Activated naive CD4-positive, alpha-beta T cell treated with Interleukin-2 at 50 U/mL for 16 hours (primary cell): ENCODE measurements around the gene DISP1.

ENCODE experiments used
- DNase-seq: peaks from one replicate; pipeline ENCODE4 v3.0.0-alpha.2; 2020

DISP1 gene, protein sequence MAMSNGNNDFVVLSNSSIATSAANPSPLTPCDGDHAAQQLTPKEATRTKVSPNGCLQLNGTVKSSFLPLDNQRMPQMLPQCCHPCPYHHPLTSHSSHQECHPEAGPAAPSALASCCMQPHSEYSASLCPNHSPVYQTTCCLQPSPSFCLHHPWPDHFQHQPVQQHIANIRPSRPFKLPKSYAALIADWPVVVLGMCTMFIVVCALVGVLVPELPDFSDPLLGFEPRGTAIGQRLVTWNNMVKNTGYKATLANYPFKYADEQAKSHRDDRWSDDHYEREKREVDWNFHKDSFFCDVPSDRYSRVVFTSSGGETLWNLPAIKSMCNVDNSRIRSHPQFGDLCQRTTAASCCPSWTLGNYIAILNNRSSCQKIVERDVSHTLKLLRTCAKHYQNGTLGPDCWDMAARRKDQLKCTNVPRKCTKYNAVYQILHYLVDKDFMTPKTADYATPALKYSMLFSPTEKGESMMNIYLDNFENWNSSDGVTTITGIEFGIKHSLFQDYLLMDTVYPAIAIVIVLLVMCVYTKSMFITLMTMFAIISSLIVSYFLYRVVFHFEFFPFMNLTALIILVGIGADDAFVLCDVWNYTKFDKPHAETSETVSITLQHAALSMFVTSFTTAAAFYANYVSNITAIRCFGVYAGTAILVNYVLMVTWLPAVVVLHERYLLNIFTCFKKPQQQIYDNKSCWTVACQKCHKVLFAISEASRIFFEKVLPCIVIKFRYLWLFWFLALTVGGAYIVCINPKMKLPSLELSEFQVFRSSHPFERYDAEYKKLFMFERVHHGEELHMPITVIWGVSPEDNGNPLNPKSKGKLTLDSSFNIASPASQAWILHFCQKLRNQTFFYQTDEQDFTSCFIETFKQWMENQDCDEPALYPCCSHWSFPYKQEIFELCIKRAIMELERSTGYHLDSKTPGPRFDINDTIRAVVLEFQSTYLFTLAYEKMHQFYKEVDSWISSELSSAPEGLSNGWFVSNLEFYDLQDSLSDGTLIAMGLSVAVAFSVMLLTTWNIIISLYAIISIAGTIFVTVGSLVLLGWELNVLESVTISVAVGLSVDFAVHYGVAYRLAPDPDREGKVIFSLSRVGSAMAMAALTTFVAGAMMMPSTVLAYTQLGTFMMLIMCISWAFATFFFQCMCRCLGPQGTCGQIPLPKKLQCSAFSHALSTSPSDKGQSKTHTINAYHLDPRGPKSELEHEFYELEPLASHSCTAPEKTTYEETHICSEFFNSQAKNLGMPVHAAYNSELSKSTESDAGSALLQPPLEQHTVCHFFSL (N-terminal part only)

DNA sequence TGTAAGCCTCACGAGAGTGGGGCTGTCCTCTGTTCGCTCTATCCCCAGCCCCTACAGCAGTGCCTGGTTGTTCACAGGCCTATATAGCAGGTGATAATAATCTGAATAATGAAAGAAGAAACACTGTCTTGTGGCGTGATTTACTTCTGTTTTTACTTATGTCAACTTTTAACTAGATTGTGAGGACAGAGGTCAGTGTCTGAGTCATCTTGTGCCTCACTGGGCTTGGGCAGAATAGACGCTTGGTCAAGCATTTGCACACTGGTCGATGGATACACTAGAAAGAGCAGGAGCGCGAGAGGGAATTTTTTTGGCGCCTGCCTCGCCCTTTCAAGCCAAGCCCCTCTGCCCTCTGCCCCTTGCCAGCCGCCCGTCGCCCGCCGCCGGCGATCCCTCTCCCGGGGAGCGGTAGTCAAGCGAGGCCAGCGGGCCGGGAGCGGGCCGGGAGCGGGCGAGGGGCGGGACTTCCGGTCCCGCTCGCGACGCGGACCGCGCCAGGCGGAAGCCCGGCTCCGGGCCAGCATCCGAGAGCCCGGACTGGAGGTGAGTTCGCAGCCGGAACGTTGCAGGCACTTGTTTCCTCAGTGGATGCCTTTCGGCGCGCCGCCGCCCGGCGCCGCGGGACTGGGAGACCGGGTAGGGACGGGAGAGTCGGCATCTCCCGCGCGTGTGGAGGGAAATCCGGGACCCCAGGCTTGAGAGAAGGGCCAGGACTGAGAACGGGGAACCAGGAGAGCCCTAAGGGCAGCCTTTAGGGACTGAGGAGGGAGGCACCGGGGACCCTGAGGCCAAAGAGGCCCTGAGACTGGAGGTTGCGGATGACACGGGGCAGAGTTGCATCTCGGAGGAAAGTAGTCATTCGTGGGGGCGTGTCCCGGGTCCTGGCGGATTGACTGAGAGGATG is at the start of gene DISP1:
Gene DISP1 (plus strand): TSS at position 504 of the 904 bp plus-strand sequence. CDS start 127,785 bp downstream, outside the sequence.
- peak; percentile 78 for DNase-seq

DNA sequence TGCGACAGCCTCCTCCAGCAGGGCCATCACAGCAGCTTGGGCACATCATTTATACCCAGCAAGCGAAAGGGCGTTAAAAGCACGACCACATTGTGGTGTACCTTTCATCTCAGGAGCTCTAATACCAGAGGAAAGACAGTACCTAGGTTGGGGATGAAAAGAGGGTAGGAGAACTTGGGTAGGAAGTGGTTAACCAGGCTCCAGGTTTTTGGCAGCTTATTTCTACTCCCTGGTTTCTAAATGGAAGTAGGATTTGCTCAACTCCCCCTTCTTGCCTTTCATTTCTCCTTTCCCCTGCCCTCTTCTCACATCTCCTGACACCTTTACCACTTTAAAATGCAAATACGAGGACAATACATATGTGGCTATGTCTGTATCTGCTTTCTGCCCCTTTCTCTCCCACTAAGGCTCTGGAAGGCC is 47.7 kb upstream of the DISP1 start:
- DNase-seq, result no peak

DNA sequence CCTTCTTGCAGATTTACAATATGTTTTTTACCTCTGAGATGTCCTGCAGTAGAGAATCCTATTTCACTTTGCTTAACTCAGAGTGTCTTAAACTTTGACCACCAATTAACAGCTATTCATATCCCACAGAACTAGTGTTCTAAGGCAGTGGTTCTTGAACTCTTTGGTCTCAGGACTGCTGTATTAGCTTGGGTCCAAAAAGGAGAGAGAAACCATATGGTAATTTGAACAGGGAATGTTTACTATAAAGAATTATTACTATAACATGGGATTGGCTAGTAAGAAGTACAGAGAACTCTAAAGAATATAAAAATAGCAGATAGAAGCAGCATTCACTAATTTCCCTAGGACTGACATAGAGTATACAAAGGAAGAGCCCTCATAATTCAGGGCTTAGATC is 46.2 kb upstream of the DISP1 start:
- no peak for DNase-seq

DNA sequence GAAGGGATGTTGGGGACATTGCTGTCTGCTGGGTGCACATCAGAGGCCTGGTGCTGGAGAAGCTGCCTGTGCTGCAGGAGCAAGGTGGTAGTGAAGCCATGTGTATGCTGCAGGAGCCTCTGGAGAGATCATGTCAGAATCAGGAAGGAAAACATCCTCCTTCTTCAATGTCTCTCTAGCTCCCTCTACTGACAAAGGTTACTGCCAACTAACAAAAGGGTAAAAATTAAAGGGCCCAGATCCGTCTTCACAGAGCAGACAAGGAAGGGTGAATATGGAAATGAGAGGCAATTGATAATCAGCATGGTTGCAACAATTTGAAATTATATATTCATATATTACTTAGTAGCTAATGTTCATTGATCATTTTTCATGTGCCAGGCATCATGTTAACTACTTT is 45.7 kb upstream of the DISP1 start:
- no peak for DNase-seq

DNA sequence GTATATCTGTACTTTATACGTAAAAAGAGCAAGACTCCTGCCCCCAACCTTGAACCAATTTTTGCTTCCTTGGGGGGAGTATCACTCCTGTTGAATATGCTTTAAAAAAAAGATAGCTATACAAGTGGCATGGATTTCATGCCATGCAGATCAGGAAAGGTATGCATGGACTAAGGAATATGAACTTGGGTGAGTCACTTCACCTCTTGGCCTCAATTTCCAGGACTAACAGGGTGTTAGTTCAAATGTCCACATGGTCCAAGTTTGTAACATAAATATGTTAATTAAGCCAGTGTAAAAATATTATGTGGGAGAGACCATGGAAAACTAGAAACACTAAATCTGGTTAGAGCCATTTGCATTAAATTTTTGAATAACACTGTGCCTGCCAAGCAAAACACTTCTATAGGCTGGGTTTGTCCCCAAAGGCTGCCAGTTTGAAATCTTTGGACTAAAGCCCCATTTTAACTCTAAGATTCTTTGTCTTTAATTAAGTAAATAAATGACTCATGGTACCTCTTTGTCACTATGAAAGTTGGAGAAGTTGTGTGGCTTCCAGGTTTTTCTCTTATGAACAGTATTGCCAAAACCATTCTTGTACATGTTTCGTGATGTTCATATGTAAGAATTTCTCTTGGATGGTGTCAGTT is 44.7 kb upstream of the DISP1 start:
- DNase-seq, result no peak

DNA sequence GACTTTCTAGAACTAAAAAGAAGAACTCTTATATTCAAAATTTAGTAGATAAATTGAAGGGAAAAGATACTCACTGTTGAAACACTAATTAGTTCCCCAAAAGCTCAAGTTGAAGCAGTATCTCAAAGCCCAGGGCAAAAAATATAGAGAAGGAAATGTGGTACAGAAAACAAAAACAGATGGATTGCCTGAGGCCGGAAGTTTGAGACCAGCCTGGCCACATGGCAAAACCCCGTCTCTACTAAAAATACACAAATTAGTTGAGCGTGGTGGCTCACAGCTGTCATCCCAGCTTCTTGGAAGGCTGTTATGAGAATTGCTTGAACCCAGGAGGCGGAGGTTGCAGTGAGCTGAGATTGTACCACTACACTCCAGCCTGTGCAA is 41.9 kb upstream of the DISP1 start:
- no peak for DNase-seq

DNA sequence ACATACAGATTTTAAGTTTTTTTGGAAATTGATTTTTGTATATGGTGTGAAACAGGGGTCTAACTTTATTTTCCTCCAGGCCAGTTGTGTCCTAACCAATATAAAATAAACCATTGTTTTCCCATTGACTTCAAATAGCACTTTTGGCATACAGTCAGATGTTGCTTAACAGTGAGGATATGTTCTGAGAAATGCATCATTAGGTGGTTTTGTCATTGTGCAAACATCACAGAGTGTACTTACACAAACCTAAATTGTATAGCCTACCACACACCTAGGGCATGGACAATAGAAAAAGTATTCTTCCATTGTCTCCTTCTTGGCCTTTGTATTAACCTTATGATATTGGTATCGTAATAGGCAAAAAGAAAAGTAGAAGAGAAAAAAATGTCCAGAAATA is 37.4 kb upstream of the DISP1 start:
- DNase-seq, result no peak

DNA sequence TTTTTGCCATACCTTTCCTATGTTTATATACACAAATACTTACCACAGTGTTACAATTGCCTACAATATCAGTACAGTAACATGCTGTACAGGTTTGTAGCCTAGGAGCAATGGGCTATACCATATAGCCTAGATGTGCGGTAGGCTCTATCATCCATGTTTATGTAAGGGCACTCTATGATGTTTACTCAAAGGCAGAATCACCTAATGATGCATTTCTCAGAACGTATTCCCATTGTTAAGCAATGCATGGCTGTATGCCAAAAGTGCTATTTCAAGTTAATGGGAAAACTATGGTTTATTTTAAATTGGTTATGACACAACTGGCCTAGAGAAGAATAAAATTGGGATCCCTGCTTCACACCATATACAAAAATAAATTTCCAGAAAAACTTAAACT is 36.9 kb upstream of the DISP1 start:
- no peak for DNase-seq

DNA sequence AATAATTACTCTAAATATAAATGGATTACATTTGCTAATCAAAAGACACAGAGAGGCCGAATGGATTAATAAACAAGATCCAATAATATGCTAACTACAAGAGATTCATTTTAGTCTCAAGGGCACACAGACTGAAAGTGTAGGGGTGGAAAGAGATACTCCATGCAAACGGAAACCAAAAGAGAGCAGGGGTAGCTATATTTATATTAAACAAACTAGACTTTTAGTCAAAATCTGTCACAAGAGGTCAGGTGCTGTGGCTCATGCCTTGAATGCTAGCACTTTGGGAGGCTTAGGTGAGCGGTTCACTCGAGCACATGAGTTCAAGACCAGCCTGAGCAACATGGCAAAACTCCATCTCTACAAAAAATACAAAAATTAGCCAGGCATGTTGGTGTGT is 33.6 kb upstream of the DISP1 start:
- DNase-seq, result no peak

DNA sequence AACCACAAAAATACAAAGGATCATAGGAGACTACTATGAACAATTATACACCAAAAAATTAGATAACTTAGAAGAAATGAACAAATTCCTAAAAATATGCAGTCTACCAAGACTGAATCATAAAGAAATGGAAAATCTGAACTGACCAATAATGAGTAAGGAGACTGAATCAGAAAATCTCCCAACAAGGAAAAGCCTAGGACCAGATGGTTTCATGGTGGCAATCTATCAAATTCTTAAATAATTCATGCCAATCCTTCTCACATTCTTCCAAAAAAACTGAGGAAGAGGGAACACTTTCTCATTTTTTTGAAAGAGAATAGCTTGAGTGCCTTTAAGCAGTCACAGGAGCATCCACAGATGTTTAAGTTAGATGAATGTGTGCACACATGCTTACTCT is 31.8 kb upstream of the DISP1 start:
- no peak for DNase-seq

DNA sequence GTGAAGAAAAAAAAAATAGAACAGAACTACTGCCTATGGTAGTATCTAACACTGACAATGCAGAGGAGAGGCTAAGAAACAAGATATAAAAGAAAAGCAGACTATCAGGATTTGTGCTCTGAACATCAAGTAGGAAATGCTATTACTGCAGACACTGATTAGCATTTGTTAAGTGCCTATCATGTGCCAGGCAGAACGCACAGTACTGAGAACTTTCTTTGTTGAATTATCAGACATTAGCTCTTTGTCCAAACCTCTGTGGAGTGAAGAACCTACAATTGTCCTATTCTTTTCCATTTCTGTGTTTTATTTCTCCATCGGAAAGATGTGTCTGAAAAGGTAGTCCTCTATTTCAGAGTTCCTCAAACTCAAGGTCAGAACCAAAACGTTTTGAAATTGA is 30.5 kb upstream of the DISP1 start:
- no peak for DNase-seq

DNA sequence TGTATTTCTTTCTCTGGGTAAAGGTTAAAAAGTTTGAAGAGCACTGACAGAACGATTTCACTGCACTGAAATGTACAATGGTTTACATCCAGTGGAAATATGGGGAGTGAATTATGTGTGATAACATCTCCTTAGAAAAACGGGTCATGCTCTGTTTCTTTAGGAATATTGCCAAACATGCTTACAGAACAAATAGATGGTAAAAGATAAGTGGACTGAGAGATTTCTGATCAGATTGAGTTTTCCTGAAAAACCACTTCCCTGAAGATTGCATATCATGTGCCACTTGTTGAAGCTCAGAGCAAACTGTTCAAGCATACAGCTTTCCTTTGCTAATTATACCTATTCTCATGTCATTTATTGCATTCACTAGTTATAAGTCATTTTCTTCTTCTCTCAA is 29.9 kb upstream of the DISP1 start:
- no peak for DNase-seq

DNA sequence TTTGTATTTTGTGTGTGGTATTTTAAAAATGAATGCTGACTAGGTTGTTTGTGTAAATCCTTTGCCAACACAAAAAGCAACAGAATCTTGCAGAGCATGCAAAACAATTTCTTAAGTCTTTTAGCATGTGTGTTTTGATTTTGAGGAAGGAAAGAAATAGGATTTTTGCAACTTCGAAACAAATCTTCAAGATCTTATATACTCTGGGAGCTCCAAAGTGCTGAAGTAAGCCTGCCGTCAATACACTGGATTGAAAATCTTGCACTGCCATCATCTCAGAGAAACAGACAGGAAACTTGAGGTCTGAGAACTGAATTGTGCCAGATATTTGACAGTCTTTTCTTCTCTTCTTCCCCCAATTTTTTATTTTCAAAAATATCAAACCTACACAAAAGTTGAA is 29.3 kb upstream of the DISP1 start:
- DNase-seq, result no peak

DNA sequence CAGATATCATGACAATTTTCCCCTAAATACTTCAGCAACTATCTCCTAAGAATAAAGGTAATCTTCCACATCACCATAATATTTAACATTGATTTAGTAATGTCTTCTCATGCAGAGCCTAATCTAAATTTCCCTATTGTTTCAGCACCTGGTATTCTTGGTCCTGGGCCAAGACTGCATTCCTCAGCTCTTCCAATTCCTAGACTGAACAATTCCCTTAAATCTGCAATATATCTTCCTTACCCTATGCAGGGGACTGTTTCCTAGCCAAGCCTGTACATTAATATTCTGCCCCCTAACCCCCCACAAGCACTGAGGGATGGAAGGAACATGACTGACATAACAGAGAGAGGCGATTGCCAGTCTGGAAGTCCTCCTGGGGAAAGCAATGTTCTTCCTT is 28.7 kb upstream of the DISP1 start:
- no peak for DNase-seq

DNA sequence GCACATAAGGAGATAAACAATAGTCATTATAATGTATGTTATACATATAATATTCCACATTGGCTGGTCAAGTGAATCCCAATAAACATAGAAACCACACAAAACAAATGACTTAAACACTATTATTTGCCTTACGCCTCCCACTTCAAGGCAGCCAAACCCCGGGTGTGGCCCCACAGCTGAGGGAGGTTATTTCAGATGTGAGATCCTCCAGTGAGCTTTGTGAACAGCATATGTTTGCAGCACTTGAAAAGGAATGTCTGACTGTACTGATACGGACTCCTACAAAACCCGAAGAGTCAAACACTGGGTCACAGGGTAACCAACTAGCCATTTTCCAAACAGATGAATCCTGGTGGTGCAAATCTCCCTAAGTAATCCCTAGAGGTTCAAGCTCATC is 27.1 kb upstream of the DISP1 start:
- no peak for DNase-seq

DNA sequence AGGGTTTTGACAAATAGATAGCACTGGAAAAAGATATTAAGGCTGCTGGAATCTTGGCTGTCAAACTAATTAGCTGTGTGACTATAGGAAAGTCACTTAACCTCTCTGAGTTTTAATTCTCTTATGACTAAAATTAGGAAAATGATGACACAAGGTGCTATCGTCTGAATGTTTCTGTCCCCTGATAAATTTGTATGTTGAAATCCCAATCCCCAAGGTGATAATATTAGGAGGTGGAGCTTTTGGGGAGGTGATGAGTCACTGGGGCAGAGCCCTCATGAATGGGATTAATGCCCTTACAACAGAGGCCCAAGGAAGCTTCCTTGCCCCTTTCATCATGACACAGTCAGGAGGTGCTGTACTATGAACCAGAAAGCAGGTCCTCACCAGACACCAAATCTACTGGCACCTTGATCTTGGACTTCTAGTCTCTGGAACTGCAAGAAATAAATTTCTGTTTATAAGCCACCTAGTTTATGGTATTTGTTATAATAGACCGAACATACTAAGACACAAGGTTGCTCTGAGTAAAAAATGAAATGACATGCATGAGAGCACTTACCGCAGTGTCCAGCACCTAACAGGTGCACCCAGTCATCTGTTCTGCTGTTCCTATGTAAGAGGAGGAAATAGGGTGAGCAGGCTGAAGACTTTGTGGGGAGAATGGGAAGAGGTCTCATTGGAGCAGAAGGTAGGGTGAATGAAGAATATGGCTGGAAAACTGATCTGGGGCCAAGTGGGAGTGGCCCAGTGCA is 26.3 kb upstream of the DISP1 start:
- no peak for DNase-seq

DNA sequence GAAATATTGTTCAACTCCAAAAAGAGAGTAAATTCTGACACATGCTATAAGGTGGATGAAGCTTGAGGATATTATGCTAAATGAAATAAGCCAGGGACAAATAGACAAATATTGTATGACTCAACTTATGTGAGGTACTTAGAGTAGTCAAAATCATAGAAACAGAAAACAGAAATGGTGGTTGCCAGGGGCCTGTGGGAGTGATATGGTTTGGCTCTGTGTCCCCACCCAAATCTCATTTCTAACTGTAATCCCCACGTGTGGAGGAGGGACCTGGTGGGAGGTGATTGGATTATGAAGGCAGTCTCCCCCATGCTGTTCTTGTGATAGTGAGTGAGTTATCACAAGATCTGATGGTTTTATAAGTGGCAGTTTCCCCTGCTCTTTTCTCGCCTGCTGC is 24.7 kb upstream of the DISP1 start:
- no peak for DNase-seq

DNA sequence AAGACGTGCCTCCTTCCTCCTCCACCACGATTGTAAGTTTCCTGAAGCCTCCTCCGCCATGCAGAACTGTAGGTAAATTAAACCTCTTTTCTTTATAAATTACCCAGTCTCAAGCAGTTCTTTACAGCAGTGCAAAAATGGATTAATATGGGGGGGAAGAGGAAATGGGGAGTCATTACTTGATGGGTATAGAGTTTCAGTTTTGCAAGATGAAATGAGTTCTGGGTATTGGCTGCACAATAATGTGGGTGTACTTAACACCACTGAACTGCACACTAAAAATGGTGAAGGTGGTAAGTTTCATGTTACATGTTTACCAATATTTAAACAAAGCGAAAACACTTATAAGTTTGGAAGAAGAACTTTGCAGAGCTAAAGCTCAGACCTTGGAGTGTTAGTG is 24.3 kb upstream of the DISP1 start:
- no peak for DNase-seq

DNA sequence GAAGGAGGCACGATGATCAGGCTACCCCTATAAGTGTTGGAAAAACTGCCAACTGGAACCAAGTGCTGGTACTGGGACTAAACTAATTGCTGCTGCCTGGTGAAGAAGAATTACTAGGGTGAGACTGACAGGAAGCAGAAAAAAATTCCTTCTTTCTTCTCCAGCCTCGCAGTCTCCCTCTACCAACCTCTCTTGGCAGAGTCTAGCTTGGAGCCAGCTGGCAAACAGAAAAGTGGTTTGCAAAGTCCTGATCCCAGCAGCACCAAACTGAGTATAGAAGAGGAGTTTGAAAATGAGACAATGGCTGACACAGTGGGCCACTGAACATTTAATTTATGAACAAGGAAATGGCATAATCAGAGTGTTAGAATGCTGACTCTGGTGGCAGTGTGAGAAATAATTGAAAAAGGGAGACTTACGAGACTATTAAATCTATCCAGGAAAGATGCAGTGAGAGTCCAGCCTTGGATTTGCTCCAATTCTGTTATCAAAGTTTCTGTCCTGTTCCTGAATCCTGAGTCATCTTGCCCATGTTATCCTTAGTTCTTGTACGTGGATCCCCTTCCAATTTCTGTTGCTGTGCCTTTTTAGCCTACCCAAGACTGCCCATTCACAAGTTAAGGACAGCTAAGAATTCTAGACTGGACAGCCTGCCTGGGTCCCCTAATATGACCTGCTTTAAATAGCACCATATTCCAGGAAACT is 23.7 kb upstream of the DISP1 start:
- DNase-seq, result no peak

DNA sequence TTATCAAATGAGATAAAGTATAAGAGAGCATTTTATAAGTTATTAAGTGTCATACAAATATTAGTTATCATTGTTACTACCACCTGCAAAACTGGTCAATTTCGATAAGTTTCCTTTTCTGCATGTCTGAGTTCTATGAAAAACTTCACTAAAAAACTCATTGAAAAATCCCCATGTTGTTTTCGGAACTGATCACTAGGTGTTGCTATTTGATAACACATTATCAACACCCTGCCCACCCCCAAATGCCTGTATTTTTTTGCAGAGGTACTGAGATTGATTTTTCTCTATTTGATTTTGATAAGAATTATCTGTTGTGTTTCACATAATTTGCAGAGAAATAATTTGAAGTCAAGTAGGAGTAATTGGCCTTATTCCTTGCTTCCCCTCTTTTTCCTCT is 22.1 kb upstream of the DISP1 start:
- no peak for DNase-seq
